ENCODE data around the gene CDC42EP2. TPM values are rescaled to one million over a fixed set of nuclear protein-coding genes. Genes with fewer than 3 reads are reported as not detected.
A peak's percentile ranks its signal among the peaks of the same experiment; 100 is the strongest.

Gene CDC42EP2
- total RNA-seq, 2 experiments from 2014 or later = 0.51 to 1.7 TPM

- DNase-seq (no peak), ATAC-seq (ENCODE audit: low read depth) (no peak)
- Mint-ChIP-seq H3K27ac (no peak overlapping the region), H3K4me3 (no peak overlapping the region), H3K27me3 (no peaks in the 10 kb centered on the region), H3K4me1 (peaks cover 15% of the 10 kb centered on the region), H3K36me3 (no peaks in the 10 kb centered on the region), H3K9me3 (no peaks in the 10 kb centered on the region)
- POLR2A ChIA-PET = interaction anchor here (2.8 kb wide), 1 partner anchor 24 kb away, joined by 15 read pairs; the partner anchor contains the start of gene DPF2
These were observed 43.2 kb downstream of the CDC42EP2 start for GRCh38 chr11:65357856-65358356.

GRCh38 chr11:65362320-65362931 is 47.8 kb downstream of the CDC42EP2 start:
- Mint-ChIP-seq H3K4me1 (peaks cover 6% of the 10 kb centered on the region), H3K4me3 (no peak overlapping the region), H3K27me3 (no peaks in the 10 kb centered on the region), H3K36me3 (no peaks in the 10 kb centered on the region), H3K9me3 (no peaks in the 10 kb centered on the region), H3K27ac (no peak overlapping the region)
- POLR2A ChIA-PET = no interaction called here
- ATAC-seq (ENCODE audit: low read depth) (no peak), DNase-seq (no peak)

GRCh38 chr11:65362966-65363365 is 48.3 kb downstream of the CDC42EP2 start:
- no peak overlapping the region for H3K27ac Mint-ChIP-seq

DNA sequence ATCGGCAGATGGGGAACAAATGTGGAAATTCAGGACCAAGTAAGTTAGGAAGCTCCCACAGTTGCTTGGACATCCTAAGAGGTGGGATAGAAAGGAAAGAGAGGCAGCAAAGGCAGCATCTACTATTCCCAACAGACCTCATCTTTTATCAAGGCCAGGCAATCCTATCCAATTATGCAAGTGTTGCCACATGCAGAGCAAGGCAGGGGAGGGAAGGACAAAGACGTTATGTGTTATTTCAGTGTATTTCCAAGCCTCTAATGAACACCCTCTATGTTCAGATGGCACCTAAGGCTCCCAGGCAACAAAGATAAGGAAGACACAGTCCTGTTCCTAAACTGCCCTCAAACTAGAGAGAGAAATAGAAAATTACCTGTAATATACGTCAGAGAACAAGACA is 49.1 kb downstream of the CDC42EP2 start:
- H3K36me3 Mint-ChIP-seq = no peaks in the 10 kb centered on the region
- H3K4me3 Mint-ChIP-seq = no peak overlapping the region
- POLR2A ChIA-PET = no interaction called here
- H3K4me1 Mint-ChIP-seq = peaks cover 4% of the 10 kb centered on the region
- no peaks in the 10 kb centered on the region for H3K9me3 Mint-ChIP-seq
- no peaks in the 10 kb centered on the region for H3K27me3 Mint-ChIP-seq
- ATAC-seq (ENCODE audit: low read depth) (no peak), DNase-seq (no peak)
- H3K27ac Mint-ChIP-seq = no peak overlapping the region

More at GRCh38 chr11:65362966-65363365, 48.3 kb downstream of the CDC42EP2 start:
- H3K36me3 Mint-ChIP-seq = no peaks in the 10 kb centered on the region
- ATAC-seq (ENCODE audit: low read depth) = no peak
- DNase-seq = no peak
- POLR2A ChIA-PET = no interaction called here
- no peaks in the 10 kb centered on the region for H3K27me3 Mint-ChIP-seq
- H3K4me3 Mint-ChIP-seq = no peak overlapping the region
- H3K9me3 Mint-ChIP-seq = no peaks in the 10 kb centered on the region
- peaks cover 5% of the 10 kb centered on the region for H3K4me1 Mint-ChIP-seq

- no peak overlapping the region for H3K4me3 Mint-ChIP-seq
- H3K36me3 Mint-ChIP-seq = no peaks in the 10 kb centered on the region
- H3K4me1 Mint-ChIP-seq = peaks cover 4% of the 10 kb centered on the region
- DNase-seq (no peak), ATAC-seq (ENCODE audit: low read depth) (peak; percentile 66)
- H3K27ac Mint-ChIP-seq = no peak overlapping the region
- no peaks in the 10 kb centered on the region for H3K9me3 Mint-ChIP-seq
- no peaks in the 10 kb centered on the region for H3K27me3 Mint-ChIP-seq
- POLR2A ChIA-PET = no interaction called here
These were observed 51.7 kb downstream of the CDC42EP2 start for GRCh38 chr11:65366340-65366773.

GRCh38 chr11:65370659-65371049 is 56.0 kb downstream of the CDC42EP2 start:
- Mint-ChIP-seq H3K4me3 (no peak overlapping the region), H3K9me3 (no peaks in the 10 kb centered on the region), H3K27ac (no peak overlapping the region), H3K36me3 (no peaks in the 10 kb centered on the region), H3K27me3 (no peaks in the 10 kb centered on the region), H3K4me1 (peaks cover 2% of the 10 kb centered on the region)
- no peak for ATAC-seq (ENCODE audit: low read depth)
- DNase-seq = no peak
- POLR2A ChIA-PET = interaction anchor here (0.6 to 1.0 kb wide), 2 partner anchors 16 to 138 kb away, joined by 3 read pairs; partner anchors contain the start of gene FRMD8

Other genes with a start within 250 kb of the CDC42EP2 start
- 10 to 100 TPM; 85.5 to 95.7 TPM for gene CDCA5, start 230.8 kb upstream of the CDC42EP2 start, total RNA-seq
- 10 to 100 TPM; 37.3 to 41.2 TPM for gene ZFPL1, start 230.6 kb upstream of the CDC42EP2 start, total RNA-seq
- gene VPS51, start 218.7 kb upstream of the CDC42EP2 start, total RNA-seq = 100 to 1,000 TPM; 130 to 138 TPM
- gene TM7SF2, start 203.0 kb upstream of the CDC42EP2 start, total RNA-seq = 10 to 100 TPM; 26.1 to 26.2 TPM
- gene ZNHIT2, start 197.2 kb upstream of the CDC42EP2 start, total RNA-seq = 10 to 100 TPM; 11.1 to 11.9 TPM
- gene FAU, start 192.7 kb upstream of the CDC42EP2 start, total RNA-seq = 1,000 to 10,000 TPM; 1,110 to 1,162 TPM
- 10 to 100 TPM; 50.7 to 53.6 TPM for gene MRPL49, start 192.5 kb upstream of the CDC42EP2 start, total RNA-seq
- gene SYVN1, start 180.3 kb upstream of the CDC42EP2 start, total RNA-seq = 10 to 100 TPM; 43.4 to 45.1 TPM
- gene SPDYC, start 144.6 kb upstream of the CDC42EP2 start, total RNA-seq = not detected
- gene CAPN1, start 132.9 kb upstream of the CDC42EP2 start, total RNA-seq = 100 to 1,000 TPM; 164 to 174 TPM
- 10 to 100 TPM; 57.3 to 62.2 TPM for gene POLA2, start 52.9 kb upstream of the CDC42EP2 start, total RNA-seq
- 10 to 100 TPM; 80.2 to 82.7 TPM for gene DPF2, start 19.0 kb downstream of the CDC42EP2 start, total RNA-seq
- gene TIGD3, start 39.9 kb downstream of the CDC42EP2 start, total RNA-seq = 1 to 10 TPM in 1 of 2 experiments, under 1 TPM in 1; 0.97 to 1.2 TPM
- gene SLC25A45, start 67.8 kb downstream of the CDC42EP2 start, total RNA-seq = 10 to 100 TPM; 25.5 to 29.6 TPM
- 10 to 100 TPM; 51.5 to 55.4 TPM for gene FRMD8, start 71.8 kb downstream of the CDC42EP2 start, total RNA-seq
- gene NEAT1, start 107.9 kb downstream of the CDC42EP2 start, total RNA-seq = 100 to 1,000 TPM; 402 to 407 TPM
- gene MALAT1, start 184.2 kb downstream of the CDC42EP2 start, total RNA-seq = over 10,000 TPM; 13,719 to 14,448 TPM
- 10 to 100 TPM; 74.2 to 74.9 TPM for gene SCYL1, start 210.2 kb downstream of the CDC42EP2 start, total RNA-seq
- 100 to 1,000 TPM; 116 to 119 TPM for gene LTBP3, start 243.5 kb downstream of the CDC42EP2 start, total RNA-seq

Data from activated naive CD8-positive, alpha-beta T cell treated with anti-CD3 and anti-CD28 coated beads, Interleukin-2, amount 10 ng/mL, durations not matched to agents 7 days and 5 days (primary cell).